Hematopoietic multipotent progenitor cell treated with erythropoietin and hydrocortisone succinate and interleukin-3 and kit ligand, for 15 days (in vitro differentiated cells): ENCODE measurements around the gene RPS26.
"Not testable (repeated sequence)": the region's sequence is repeated elsewhere in the genome, so short reads cannot be mapped to it uniquely, and the experiment has no call there.

ENCODE experiments used
- DNase-seq: peaks from one replicate; pipeline ENCODE4 v3.0.0-alpha.2; 2015; ENCODE audit warnings: low spot score

The RPS26 gene

DNA sequence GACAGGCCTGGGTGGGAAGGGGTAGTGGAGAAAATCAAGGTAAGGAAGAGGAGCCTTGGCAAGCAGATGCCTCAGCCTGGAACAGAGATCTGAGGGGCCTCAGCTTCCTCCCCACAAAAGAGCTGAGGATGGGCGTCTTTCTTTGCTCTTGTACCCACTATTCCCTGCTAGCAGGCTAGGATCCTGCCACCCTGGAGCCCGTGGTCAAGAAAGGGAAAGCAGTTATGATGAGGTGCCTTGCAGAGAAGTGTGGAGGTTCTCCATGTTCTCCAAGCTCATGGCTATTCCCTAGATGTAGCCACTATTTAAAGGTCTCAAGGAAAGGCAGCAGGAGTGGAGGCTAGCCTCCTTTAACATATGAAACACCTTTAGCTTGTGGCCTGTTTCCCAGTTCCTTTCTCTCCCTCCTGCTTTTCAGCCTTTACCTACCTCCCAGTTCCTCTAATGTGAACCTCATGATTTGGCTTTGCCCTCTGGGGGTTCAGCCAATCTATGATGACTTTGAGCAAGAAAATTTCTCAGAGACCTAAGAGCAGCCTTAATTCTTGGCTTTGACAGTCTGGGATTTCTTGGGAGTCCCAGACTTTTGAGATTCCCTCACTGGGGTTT is 19.7 kb upstream of the RPS26 start:
- DNase-seq = no peak

DNA sequence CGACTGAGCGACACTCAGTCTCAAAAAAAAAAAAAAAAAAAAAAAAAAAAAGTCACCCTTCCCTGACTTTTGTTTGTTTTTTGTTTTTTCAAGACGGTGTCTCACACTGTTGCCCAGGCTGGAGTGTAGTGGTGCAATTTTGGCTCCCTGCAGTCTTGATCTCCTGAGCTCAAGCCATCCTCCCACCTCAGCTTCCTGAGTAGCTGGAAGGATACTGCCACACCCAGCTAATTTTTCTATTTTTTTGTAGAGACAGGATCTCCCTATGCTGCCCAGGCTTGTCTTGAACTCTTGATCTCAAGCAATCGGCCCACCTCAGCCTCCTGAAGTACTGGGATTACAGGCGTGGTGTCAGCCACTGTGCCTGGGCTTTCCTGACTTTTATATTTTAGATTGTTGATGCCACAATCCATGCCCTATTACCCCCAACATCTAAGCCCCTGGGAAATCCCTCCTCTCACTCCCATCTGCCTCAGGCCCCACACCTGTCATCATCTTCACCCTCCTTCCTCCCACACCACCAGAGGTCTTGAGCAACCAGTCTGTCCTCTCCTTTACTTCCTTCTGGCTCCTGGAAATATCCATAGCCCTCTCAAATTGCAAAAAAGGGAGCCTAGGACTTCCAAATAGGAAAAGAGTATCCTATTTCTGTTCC is 13.1 kb upstream of the RPS26 start:
- no peak for DNase-seq

DNA sequence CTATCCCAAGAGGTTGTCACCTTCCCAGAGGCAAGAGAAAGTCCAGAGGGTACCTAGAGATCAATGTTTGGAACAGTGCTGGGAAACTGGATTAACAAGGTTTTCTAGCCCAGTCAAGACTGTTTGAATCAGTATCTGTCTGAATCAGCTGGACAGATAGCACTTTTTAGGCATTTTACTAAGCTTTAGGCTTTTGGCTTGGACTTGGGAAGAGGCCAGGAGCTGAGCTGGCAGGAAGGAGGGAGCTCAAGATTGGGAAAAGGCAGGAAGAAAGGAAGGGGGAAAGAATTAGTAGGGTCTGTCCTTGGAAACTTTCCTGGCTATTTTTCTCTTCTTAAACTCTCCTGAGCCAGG is 12.6 kb upstream of the RPS26 start:
- no peak for DNase-seq

DNA sequence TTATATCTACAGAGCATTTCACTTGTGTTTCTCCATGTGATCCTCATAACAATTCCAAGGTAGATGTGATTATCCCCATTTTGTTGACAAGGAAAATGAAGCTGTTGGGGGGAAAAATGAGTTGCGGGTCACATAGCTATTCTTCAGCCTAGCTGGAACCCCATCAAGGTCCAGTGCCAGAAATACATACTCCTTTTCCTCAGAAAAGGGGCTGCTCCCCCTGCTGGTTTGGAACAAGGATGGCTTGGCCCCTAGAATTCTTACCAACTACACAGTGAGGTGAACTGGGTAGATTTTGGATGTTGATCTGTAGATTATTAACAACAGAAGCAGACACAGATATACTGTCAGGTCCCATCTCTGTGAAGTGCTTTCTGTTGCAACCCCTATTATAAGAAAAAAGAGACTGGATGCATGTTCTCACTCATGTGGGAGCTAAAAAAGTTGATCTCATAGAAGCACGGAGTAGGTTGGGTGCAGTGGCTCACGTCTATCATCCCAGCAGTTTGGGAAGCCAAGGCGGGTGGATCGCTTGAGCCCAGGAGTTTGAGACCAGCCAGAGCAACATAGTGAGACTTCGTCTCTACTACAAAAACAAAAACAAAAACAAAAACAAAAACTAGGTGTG is 11.9 kb upstream of the RPS26 start:
- peak; percentile 67 for DNase-seq

DNA sequence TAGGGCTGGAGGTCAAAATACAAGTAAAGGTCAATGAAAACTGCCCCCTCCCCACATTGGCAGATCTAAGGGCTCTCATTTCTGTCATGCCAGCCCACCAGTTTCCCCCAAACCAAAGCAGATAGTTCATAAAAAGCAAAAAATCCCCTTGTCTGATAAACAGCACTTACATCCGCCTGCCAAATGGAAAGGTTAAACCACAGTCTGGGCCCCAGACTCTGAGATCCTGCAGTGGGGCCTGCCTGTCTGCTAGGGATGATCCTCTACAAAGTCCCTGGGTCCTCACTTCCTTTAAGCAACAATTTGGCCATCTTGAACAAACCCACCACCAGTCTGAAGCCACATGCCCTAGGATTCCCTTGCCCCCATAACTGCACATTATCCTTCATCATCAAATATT is 9.7 kb upstream of the RPS26 start:
- DNase-seq = no peak

DNA sequence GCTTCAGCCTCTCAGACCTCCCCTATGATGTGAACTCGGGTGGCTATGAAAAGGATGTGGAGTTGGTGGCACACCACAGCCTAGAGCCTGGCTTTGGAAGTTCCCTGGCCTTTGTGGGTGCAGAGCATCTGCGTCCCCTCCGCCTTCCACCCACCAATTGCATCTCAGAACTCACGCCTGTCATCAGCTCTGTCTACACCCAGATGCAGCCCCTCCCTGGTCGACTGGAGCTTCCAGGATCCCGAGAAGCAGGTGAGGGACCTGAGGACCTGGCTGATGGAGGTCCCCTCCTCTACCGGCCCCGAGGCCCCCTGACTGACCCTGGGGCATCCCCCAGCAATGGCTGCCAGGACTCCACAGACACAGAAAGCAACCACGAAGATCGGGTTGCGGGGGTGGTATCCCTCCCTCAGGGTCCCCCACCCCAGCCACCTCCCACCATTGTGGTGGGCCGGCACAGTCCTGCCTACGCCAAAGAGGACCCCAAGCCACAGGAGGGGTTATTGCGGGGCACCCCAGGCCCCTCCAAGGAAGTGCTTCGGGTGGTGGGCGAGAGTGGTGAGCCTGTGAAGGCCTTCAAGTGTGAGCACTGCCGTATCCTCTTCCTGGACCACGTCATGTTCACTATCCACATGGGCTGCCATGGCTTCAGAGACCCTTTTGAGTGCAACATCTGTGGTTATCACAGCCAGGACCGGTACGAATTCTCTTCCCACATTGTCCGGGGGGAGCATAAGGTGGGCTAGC is 7.0 kb upstream of the RPS26 start:
- DNase-seq = no peak

DNA sequence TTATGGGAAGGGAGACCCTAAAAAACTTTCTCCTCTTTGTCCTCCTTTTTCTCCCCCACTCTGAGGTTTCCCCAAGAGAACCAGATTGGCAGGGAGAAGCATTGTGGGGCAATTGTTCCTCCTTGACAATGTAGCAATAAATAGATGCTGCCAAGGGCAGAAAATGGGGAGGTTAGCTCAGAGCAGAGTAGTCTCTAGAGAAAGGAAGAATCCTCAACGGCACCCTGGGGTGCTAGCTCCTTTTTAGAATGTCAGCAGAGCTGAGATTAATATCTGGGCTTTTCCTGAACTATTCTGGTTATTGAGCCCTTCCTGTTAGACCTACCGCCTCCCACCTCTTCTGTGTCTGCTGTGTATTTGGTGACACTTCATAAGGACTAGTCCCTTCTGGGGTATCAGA is 4.6 kb upstream of the RPS26 start:
- DNase-seq = no peak

DNA sequence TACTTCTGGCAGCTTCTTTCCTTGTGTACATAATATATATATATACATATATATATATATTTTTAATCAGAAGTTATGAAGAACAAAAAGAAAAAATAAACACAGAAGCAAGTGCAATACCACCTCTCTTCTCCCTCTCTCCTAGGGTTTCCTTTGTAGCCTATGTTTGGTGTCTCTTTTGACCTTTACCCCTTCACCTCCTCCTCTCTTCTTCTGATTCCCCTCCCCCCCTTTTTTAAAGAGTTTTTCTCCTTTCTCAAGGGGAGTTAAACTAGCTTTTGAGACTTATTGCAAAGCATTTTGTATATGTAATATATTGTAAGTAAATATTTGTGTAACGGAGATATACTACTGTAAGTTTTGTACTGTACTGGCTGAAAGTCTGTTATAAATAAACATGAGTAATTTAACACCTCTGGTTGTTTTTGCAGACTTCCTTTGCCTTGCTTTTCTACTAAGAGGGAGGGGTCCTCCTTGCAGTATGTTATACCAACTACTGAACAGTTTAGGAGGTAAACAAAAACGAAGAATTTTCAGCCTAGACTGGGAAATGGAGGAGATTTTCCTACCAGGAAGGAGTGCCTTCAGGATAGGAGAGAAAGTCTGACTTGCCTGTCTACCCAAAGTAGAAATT is 3.6 kb upstream of the RPS26 start:
- DNase-seq = no peak

DNA sequence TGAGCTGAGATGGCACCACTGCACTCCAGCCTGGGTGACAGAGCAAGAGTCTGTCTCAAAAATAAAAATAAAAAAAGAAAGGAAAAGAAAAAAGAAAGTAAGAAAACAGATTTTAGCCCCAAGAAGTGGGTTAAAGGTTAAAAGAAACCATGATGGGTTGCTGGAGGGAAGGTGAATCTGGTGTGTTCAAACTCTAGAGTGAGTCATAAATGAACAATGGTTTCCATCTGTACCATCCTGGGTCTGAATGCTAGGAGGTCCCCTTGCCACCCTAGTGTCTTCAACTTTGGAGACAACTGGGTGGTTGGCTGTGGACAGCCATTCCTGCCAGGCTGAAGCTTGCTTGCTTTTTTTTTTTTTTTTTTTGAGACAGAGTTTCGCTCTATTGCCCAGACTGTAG is 1.6 kb upstream of the RPS26 start:
- no peak for DNase-seq

DNA sequence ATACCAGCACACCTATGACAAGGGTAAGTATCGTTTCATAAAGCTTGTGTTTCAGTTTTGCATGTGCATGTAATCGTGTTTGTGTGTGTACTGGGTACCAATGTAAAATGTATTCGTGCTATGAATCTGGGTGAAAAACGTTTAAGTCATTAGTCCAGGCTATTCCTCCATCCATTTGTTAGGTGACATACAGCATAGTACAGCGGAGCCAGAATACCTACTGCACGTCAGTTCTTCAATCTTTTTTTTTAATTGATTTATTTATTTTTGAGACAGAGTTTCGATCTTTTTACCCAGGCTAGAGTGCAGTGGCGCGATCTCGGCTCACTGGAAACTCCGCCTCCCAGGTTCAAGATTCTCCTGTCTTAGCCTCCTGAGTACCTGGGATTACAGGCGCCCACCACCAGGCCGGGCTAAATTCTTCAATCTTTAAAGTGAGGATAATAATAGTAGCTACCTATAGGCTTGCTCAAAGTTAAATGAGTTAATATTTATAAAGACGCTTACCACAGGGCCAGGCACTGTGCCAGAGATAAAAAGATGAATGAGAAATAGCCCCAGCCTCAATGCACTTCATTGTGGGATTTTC is 661 bp upstream of the RPS26 start:
- no peak for DNase-seq

DNA sequence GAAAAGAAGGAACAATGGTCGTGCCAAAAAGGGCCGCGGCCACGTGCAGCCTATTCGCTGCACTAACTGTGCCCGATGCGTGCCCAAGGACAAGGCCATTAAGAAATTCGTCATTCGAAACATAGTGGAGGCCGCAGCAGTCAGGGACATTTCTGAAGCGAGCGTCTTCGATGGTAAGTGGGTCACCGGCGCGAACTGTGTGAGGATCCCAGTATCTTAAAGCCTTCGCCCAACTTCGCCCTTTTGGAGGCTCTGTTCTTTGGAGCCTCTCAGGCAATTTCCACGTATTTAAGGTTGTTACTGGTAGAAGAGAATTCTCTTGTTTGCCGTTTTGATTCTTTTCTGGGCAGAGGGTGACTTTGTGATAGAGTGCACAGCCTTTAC is 704 bp downstream of the RPS26 start:
- not testable (repeated sequence) for DNase-seq

DNA sequence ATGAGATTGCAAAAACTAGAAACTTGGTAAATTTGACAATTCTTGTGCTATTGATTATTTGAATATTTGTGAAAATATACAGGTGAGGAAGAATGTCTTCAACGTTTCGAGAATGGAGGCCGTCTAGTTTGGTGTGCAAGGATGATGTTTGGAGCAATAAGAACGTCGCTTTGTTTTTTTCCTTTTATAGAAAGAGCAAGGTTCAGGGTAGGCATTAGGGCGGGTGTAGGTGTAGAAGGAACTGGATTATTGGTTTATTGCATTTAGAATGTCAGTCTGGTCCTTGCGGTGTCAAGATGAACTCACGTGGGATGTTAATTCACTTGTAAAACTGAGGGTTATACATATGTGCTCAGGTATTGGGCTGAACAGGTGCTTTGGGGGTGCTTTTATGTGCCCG is 1.1 kb downstream of the RPS26 start:
- DNase-seq = no peak

DNA sequence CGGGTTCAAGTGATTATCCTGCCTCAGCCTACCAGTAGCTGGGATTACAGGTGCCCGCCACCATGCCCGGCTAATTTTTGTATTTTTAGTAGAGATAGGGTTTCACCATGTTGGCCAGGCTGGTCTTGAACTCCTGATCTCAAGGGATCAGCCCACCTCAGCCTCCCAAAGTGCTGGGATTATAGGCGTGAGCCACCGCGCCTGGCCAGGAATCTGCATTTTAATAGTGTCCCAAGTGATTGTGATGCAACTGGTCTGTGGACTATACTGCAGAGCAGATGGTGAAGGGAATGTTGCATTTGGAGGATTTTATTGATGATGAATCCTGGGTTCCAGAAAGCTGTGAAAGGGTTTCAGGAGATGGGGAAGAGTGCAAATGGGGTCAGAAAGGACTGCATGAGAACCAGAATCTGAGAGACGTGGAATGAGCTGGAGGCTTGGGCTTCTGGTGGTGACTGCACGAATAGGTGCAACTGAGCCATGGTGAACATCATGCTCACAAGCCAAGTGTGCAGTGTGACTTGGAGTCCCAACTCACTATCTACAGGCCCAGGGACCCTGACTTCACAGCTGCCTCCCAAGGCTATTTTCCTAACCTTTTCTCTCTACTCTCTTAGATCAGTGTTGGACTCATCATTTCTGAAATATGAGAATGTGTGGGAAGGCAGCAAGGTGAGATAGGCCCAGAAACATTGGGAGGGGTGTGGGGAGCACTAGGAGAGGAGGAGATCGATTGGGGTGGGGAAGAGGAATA is 4.5 kb downstream of the RPS26 start:
- DNase-seq = no peak

DNA sequence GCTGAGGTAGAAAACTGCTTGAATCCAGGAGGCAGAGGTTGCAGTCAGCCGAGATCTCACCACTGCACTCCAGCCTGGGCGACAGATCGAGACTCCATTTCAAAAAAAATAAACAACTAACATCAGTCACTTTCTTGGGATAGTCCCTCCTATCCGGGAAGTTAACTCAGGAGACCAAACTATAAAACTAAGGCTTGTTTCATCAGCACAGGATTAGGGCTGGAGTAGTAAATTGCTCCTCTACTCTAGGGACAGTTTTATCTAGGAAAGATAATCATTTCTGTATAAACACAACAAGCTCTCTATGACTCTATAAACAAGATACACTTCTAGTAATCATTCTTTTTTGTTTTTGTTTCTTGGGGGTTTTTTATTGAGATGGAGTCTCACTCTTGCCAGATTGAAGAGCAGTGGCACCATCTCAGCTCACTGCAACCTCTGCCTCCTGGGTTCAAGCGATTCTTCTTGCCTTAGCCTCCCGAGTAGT is 11.7 kb downstream of the RPS26 start:
- DNase-seq = no peak

DNA sequence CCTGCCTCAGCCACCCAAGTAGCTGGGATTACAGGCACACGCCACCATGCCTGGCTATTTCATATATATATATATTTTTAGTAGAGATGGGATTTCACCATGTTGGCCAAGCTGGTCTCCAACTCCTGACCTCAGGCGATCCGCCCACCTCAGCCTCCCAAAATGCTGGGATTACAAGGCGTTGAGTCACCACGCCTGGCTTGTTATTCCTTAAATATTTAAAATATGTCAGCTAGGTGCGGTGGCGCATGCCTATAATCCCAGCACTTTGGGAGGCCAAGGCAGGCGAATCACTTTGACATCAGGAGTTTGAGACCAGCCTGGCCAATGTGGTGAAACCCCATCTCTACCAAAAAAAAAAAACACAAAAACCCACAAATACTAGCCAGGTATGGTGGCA is 18.2 kb downstream of the RPS26 start:
- DNase-seq = not testable (repeated sequence)

DNA sequence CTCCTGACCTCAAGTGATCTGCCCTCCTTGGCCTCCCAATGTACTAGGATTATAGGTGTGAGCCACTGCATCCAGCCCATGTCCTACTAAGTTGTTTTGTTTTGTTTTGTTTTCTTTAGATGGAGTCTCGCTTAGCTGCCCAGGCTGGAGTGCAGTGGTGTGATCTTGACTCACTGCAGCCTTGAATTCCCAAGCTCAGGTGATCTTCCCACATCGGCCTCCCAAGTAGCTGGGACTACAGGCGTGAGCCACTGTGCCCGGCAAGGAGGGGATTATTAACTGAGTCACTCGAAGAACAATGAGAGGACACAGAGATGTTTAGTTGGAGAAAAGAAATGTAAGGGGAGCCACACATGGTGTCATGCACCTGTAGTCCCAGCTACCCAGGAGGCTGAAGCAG is 20.3 kb downstream of the RPS26 start:
- no peak for DNase-seq

DNA sequence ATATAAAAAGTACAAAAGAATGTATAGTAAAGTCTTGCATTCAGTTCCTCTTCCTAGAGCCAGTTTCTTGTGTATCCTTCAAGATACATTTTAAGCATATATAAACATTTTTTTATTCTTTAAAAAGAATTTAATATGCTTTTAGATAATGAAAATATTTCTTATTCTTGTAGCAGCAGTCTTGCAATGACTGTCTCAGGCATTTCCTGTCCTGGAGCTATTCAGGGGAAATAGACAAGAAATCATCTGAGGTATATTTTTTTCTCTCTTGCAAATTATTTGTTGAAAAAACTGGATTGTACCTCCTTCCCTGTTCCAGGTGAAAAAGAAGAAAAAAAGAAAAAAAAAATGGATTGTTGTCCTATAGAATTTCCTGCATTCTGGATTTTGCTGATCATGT is 21.3 kb downstream of the RPS26 start:
- DNase-seq = no peak

DNA sequence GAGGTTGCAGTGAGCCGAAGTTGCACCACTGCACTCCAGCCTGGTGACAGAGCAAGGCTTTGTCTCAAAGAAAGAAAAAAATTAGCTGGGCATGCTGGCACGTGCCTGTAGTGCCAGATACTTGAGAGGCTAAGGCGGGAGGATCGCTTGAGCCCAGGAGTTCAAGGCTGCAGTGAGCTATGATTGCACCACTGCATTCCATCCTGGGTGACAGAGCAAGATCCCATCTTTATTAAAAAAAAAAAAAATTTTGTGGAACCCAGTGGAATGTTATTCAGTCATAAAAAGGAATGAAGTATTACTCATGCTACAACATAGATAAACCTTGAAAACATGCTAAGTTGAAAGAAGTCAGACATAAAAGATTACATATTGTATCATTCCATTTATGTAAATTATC is 29.9 kb downstream of the RPS26 start:
- no peak for DNase-seq

DNA sequence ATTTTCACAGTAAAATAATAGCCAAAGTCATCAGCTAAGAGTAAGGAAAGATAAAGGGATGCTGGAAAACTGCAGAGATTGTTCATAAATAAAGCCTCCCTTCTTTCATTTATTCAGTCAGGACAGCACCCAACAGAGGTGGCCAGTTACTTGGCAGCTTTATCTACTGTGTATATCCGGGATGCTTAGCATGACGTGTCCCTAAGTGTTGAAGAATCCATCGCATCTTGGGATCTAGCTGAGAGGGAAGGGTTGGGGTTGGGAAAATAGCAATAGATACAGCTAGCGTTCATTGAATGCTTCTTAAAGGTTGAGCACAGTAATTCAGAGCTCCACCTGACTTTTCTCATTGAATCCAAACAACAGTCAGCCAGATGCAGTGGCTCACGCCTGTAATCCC is 32.7 kb downstream of the RPS26 start:
- no peak for DNase-seq

DNA sequence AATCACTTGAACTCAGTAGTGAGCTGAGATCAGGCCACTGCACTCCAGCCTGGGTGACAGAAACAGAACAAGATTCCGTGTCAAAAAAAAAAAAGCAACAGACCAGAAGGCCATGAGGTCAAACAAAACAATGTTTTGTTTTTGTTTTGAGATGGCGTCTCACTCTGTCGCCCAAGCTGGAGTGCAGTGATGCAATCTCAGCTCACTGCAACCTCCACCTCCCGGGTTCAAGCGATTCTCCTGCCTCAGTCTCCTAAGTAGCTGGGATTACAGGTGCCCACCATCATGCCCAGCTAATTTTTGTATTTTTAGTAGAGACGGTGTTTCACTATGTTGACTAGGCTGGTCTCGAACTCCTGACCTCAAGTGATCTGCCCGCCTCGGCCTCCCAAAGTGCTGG is 36.2 kb downstream of the RPS26 start:
- not testable (repeated sequence) for DNase-seq

DNA sequence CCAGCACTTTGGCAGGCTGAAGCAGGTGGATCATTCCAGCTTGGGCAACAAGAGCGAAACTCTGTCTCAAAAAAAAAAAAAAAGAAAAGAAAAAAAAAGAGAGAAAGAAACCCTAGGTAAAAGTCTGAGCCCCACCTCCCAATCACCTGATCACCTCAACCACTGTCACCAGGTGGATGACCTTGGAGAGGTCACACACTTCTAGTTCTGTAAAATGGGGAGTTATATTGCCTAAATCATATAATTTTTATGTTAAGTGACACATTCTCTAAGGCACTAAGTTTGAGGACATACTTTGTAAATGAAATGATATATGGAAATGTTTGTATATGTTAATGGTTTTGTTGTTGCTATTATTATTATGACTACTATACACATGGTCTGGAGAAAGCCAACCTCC is 36.7 kb downstream of the RPS26 start:
- no peak for DNase-seq
